ENCODE results near the gene TMEM203.

GRCh38 chr9:137206602-137207001 lies 1.2 kb upstream of the TMEM203 start:
- TF ChIP-seq MTA2 (IDR thresholded peaks at IDR 0.05; ENCODE audit: low read depth) (no peak), RCOR1 (conservative IDR thresholded peaks at IDR 0.05; ENCODE audit: low read depth, low read length) (no peak), MAX (IDR thresholded peaks at IDR 0.05; ENCODE audit: low read depth, low read length) (no peak), NR2C1 (IDR thresholded peaks at IDR 0.05) (no peak), ZBTB40 (IDR thresholded peaks at IDR 0.05; ENCODE audit: borderline replicate concordance) (no peak), POLR2AphosphoS5 (IDR thresholded peaks at IDR 0.05; ENCODE audit: low read length) (no peak), NFIC (IDR thresholded peaks at IDR 0.05; ENCODE audit: low read depth, low read length) (no peak), POLR2A (IDR thresholded peaks at IDR 0.05; ENCODE audit: low read depth, low read length) (no peak), YBX1 (IDR thresholded peaks at IDR 0.05) (no peak), NR2C2 (IDR thresholded peaks at IDR 0.05; ENCODE audit: borderline replicate concordance, control insufficient read depth, insufficient read length, low read depth) (no peak), GABPA (IDR thresholded peaks at IDR 0.05; ENCODE audit: low read depth) (no peak), REST (IDR thresholded peaks at IDR 0.05; ENCODE audit: low read depth, low read length) (no peak)

Data from GM12878 (cell line).